GM19438 (cell line): ENCODE measurements around the gene C1orf116.

Source experiments
- ATAC-seq: cut with Tn5 transposase; IDR thresholded peaks from one replicate; pipeline ENCODE4 v1.9.1; 2021; ENCODE audit warnings: low read depth; ENCODE audit not compliant: unreplicated experiment

C1orf116 gene

DNA sequence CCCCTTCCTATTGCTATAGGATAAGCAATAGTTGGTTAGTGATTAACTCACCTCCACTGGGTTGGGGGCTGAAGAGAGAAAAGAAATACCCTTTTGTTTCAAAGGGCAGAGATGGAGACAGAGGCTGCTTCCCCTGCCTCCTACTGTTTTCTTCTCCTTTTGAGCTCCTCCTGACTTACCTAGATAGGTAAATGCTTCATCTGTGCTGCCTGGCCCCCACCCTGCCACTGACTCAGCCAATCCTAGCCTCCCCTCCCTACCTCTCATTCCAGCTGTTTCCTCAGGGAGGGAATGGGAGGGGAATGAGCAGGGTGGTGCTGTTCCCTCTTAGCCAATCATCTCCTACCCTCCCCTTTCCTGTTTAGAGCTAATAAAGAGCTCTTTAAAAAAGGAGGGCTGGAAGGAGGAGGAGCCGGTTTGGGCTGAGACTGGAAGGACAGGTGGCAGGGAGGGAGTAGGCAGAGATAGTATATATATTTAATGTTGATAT is at the start of gene C1orf116:
TSS of gene C1orf116 (minus strand) at position 229 of the 490 bp plus-strand sequence. CDS start 5,158 bp downstream, outside the sequence.
- ATAC-seq = no peak

DNA sequence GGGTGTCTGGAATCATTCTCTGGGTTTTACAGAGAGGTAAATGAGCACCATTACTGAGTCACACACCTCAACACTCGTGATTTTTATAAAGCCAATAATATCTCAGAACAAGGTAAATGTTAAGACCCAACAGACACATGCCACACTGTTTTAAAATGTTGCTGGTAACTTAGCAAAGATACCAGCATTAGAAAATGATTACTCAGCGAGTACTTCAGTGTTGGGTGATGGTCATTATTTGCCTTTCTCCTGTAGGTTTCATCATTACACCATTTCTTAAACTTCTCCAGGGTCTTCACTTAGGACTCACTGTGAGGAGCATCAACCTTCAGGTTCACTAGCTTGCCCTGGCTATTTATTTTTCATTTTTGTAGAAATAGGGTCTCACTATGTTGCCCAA is 49.2 kb upstream of the C1orf116 start:
- ATAC-seq = no peak

DNA sequence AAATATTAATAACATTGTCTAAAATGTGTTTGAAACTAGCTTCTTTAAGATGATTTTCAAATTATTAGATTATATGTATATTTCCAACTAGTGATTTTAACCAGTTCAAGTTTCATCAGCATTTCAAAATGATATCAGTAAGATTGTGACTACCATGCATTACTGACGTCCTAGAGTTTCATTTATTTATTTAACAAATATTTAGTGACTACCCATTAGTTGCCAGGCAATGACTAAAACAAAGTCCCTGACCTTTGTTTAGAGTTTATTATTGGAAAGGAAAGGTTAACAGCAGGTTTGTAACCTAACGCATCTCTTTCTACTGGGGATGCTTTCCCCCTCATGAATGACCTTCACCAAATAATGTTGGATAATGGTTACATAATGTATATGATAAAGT is 48.5 kb upstream of the C1orf116 start:
- ATAC-seq = no peak

DNA sequence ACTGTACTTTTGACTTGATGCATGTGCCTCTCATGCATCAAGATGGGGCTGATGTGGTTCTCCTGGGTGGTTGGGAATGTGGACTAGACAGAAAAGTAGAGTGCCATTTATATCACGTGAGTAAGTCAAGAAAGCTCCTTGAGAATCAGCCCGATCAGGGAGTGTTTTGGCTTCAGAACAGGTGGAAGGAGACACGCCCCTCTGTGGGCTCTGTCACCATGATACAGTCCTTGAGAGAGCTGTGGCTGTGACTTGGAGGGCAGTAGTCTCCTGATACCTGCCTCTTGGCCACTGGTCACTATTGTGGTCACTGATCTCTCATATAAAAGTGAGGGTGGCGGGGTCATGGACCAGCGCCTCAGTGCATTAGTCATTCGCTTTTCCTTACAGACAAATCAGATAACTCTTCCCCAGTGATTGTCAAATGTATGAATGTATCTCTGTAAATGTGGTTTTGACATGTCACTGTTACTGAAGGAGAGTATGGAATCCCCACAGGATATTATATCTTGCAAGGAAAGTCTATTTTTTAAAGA is 47.2 kb upstream of the C1orf116 start:
- no peak for ATAC-seq

DNA sequence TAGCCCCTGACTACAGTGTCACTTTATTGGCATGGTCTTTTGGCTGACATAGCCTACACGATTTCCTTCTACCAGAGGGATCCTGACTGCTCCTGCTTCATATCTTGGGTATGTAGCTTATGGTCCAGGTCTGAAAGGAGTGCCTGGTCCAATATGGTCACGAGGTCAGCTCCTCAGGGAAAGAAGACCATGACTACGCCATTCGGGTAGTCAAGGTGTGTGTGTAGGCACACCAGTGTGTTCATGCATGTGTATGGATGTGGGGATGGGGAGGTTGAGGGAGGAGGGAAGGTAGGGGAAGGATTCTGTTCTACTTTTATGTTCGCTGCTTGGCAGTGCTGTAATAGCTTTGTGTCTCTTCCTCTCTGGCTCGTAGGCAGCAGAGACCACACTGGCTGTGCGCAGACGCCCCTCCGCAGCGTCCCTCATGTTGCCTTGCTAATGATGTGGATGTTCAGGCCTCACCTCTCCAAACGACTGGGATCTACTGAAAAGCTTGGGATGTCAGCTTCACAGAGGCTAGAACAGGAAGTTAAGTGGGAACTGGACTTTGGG is 46.1 kb upstream of the C1orf116 start:
- no peak for ATAC-seq

DNA sequence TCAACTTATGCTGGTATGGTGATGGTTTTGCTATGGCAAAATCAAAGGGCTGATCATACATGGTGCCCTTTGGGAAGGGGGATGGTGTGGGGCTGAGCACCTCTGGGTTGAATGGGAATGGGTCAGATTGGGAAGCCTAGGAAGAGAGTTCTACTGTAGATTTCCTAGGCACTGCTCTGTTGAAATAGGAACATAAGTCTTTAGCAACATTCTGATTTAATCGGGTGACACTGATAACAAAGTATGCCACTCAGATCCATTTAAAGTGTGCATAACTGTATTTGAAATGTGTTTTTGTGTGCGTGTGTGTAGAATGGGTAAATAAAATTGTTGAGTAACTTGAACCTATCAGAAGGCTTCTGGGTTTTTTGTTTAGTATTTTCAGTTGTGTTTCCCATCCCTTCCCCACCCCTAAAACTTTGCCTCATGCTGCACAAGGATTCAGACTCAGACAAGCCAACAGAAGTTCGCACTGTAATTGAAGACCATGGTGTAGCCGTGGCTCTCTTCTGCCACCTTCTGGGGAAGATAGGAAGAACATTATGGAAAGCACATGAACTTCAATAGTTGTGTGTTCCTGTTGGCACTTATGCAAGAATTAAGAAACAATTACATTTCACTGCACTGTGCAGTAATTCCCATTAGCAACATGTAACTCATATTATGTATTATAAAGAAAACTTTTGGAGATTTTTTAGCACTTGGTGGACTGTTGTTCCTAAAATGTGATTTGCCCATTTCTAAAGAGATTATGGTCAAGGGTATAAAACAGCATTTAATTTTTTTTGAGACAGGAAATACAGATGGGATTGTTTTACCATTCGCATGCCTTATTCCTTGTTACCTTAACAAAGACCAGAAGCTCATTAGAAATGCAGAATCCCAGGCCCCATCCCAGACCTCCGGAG is 45.2 kb upstream of the C1orf116 start:
- no peak for ATAC-seq

DNA sequence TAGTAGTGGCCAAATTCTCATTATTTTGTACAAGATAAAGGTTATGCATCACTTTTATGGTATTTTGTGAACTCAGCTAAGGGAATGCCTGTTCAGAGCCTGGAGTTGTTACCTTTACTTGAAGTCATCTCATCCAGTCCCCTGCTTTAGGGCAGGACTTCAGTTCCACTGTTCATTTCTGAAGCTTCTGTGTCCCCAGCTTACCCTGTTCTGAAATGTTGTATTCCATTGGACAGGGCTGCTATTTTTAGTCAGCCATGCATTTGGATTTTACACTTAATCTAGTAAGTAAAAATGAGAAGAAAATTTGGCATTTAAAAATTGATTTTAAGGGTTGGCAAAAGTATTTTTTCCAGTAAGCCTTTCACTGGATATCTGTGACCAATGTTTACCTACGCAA is 44.5 kb upstream of the C1orf116 start:
- no peak for ATAC-seq

DNA sequence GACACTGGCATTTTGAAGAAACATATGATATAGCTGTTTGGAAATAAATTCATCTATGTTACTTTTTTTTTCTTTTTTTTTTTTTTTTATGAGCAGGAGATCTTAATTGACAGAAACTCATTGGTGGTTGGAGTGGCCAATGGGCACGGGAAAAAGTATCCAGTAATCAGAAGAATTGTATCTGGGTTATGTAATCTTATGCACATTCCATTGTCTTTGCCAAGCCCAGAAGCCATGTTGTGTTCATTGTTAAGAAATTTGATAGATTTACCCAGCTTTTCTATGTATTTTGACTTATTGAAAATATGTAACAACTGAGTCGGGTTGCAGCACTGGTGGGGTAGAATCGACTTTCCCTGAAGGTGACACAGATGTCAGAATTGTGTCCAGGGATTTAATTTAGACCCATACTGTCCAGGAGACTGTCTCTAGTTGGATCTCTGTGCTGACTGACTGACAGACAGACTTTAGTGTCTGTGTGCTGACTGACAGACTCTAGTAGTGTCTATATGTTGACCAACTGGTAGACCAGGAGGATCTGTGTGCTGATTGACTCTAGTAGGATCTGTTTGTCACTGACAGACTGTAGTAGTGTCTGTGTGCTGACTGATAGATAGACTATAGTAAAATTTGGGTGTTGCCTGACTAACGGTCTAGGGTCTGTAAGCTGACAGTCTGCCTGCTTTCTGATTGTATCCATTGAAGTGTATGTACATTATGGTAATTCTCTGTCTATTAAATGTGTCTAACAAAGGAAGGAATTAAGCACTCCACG is 43.8 kb upstream of the C1orf116 start:
- no peak for ATAC-seq

DNA sequence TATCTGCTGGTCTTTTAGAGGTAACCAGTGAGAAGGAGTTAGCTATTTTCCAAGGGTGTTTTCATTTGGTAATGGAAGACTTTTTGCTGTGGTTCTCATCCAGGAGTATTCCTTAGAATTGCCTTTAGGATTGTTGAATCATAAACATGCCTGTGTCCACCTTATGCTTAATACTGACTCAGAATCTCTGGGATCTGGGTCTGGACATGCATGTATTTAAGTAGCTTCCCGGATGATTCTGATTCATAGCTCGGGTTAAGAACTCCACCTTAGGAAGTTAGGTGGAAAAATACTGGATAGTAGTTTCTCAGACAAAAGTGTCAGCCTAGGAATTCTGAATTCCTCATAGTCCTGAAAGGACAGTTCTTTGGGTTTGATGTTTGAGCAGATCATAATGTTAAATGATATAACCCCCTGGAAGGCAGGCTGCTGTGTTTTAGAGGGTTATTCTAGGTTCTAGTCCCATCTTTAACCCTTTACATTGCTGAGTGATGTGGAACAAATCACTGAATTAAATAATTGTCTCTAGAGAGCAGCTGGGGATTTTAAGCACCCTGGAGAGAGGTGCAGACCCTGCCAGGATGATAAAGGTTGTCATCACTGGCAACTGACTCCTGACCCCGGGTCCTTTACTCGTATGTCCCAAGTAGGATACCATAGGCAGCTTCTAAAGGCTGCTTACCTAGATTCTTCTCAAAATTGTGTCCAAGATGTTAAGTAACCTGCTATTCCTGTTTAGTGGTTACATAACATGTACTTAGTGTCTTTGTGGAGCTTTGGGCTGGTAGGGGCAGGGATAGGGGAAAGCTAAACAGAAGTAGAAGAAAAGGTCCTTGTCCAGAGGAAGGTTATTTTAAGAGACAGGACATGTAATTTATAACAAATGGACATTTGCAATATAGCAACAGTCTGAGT is 41.6 kb upstream of the C1orf116 start:
- no peak for ATAC-seq

DNA sequence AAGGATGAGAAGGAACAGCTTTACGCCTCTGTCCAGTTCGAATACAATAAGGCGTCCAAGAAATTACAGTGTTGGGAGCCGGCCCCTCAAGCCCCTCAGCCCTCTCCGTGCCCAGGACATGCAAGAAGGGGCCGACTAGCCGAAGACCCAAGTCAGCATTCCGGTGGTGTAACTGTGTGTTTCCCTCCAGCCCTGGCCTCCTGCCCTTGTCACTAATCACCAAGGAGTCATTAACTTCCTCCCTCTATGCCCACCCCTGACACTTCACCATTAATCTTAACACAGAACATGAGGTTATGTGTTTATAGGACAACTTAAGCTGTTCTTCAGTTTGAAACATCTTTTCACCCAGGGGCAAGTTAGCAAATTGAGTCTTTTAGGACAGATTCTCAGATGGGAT is 39.7 kb upstream of the C1orf116 start:
- no peak for ATAC-seq

DNA sequence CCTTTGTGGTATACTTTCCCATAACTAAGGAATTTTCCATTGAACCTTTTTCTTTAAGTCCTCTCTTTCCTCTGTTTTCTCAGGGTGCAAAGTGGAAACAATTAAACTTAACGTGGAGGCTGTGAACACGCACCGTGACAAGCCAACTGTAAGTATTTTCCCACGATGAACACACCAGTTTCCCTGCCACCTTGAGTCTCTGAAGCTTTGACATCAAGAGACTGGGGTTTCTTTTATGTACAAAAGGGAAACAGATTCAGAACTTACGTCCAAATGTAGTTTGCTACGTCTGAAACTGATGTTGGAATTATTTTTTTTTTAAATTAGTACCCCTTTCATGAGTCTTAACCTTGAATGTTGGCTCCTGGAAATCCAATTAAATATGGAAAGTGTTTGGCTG is 38.9 kb upstream of the C1orf116 start:
- no peak for ATAC-seq

DNA sequence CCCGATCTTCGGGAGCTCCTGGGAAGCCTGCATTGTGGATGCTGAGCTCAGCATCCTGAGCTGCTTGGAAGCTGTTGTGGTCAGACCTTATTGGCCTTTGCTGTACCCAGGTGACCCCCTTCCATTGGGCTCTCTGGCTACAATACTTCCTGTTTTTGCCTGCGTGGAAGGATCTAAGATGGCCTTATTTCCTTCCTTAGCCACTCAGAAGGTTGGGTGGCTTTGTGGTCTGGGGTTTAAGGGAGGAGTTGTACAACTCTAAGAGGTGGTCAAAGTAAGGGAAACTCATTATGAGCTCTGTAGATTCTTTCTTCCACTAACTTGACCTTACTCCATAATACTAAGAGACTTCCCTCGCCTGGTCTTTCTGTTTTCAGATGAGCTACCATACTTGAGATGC is 38.3 kb upstream of the C1orf116 start:
- no peak for ATAC-seq

DNA sequence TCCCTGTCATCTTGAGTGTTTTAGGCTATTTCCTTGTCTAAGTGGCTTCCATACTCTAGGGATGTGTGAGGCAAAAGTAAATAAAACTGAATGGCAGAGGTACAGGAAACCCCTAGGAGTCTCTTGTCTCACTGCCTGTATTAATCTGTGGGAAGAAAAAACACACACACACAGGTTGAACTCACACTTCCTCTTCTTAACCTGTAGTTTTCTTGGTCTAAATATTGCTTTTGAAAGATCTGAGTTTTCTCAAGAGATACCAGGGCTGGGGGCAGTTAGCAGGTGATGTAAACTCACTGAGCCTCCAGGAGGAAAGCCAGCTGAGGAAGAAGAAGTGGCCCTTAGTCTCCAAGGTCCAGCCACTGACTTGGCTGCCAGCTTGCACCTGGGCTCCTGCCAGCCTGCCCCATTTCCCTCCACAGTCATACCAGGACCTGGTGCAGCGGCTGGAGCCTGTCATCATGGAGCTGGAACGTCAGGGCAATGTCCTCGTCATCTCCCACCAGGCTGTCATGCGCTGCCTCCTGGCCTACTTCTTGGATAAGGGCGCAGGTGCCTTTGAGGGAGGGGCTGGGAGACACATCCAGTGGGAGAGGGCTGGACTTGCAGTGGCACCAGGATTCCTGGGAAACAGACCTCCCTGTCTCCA is 37.4 kb upstream of the C1orf116 start:
- no peak for ATAC-seq

DNA sequence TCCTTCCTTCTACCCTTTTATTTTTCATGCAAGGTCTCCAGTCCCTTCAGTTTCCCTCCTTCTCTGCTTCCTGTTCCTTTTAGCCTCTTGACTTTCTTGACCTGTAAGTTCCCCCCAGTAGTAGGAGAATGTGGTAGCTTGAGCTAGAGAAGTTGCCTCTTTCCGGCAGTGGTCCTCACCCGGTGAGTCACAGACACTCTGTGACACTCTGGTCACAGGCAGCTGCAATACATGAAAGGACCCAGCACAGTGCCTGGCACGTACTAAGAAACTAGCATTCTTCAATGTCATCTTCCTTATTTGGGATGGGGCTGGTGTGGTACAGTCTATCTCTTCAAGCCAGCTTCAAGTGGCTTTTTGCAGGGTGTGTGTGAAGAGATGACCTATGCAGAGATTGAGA is 36.5 kb upstream of the C1orf116 start:
- no peak for ATAC-seq

DNA sequence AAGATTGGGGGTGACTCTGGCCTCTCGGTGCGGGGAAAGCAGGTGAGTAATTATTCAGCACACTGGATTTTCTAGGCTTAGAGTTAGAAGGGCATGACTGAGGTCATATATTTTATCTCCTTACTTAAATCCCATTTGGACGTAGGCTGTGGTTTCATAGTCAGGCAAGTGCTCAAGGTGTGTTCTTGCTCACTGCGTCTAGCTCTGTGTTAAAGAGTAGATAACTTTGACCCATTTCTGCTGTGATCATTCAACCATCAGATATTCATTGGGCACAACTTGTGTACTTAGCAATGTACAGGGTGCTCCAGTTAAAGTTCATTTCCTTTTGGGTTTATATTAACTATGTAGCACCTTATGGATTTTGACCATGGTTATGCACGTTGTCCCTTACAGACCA is 35.1 kb upstream of the C1orf116 start:
- no peak for ATAC-seq

DNA sequence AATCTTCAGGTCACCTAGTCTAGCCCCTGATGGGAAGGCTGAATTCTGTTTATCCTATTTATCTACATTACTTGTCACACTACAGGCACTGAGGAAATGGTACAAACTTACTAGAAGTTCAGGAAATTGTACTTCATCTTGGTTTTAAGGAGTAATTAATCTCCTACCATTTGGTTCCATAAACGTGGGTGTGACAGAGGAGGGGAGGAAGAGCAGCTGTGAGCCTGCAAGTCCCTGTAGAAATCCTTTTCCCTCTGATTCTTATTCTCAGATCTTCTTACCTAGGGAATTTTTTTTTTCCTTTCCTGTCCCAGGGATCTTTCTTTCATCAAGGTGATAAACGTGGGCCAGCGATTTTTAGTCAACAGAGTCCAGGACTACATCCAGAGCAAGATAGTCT is 34.6 kb upstream of the C1orf116 start:
- ATAC-seq = no peak

DNA sequence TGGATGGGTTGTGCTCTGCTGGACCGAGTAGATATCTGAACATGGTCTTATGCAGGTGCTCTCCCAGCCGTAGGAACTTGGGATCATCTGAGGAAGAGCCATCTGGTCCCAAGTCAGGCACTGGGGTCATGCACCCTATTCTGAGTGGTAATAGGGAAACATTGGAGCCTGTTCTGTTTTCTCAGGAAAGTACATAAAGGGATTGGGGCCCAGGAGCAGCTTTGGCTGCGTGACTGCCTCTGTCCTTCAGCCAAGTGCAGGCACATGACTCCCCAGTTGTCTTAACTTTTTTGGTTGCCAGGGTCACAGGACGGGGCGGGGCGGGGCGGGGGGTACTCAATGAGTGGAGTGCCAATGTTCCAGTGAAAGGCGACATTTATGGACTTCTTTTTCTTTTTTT is 32.0 kb upstream of the C1orf116 start:
- ATAC-seq = no peak

DNA sequence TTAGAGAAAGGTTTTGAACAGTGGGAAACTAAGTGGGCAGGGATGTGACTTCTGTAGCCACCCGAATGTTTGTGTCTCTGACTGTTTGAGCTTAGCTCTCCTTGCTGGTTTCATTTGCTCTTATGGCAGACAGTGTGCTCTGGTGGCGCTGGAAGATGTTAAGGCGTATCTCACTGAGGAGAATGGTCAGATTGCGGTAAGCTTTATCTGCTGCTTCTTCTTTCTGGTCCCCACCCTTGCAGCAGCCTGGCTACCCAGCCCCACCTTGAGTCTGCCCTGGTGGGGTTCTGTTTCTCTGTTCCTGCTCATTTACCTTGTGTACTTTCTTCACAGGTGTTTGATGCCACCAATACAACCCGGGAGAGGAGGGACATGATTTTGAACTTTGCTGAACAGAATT is 30.5 kb upstream of the C1orf116 start:
- no peak for ATAC-seq

DNA sequence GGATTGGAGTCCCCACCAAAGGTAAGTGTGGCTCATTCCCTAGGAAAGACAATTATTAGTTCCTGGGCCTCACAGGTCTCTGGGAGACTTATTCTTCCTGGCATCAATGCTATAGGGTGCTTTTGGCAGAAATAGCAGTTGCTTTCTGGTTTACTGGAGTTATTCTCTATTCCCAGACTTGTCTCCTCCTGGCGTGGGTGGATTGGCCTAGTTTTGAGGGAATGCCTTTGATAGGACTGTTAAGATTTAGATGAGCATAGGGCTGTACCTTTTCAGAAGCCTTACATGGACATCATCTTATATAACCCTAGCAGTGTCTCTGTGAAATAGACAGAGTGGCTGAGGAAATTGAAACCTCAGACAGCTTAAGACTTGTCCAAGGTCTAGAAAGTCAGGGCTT is 29.5 kb upstream of the C1orf116 start:
- ATAC-seq = no peak

DNA sequence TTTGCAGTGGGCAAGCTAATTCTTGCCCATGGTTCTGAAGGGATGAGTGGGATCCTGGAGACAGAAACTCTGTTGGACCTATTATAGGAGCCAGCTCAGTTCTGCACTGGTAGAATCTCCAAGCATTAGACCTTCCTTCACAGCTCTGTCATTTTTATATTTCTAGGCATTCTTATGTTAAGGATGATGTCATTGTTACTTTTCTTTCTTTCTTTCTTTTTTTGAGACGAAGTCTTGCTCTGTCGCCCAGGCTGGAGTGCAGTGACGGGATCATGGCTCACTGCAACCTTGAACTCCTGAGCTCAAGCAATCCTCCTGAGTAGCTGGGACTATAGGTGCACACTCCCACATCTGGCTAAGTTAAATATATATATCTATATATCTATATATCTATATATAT is 28.0 kb upstream of the C1orf116 start:
- ATAC-seq = no peak
